ENCODE results near the gene HSFX3. TPM values are rescaled to one million over a fixed set of nuclear protein-coding genes. Genes with fewer than 3 reads are reported as not detected.
"Not testable (repeated sequence)": the region's sequence is repeated elsewhere in the genome, so short reads cannot be mapped to it uniquely, and the experiment has no call there.

Gene HSFX3
- total and polyA plus RNA-seq, 4 experiments from 2014 or later, result not detected

GRCh38 chrX:149555251-149555650 lies 5.5 kb upstream of the HSFX3 start:
- H3K4me3 ChIP-seq (ENCODE audit: low read length in 2 of 2); H3K9me3 ChIP-seq (ENCODE audit: control insufficient read depth in 1 of 2, low read length in 2 of 2); H3K9me3 Mint-ChIP-seq; H3K4me1 Mint-ChIP-seq; CTCF ChIA-PET (ENCODE audit: partially characterized antibody); H3K4me3 Mint-ChIP-seq; H3K36me3 Mint-ChIP-seq; H3K4me1 ChIP-seq (ENCODE audit: insufficient read depth, low read length); H3K27ac ChIP-seq (ENCODE audit: low read depth, low read length); DNase-seq; H3K36me3 ChIP-seq (ENCODE audit: insufficient read depth, low read length); H3K27me3 ChIP-seq (ENCODE audit: insufficient read depth, low read length); POLR2A ChIA-PET (ENCODE audit: partially characterized antibody); H3K27me3 Mint-ChIP-seq; H3K27ac Mint-ChIP-seq; intact Hi-C loops (cut with micrococcal nuclease): not testable (repeated sequence)

DNA sequence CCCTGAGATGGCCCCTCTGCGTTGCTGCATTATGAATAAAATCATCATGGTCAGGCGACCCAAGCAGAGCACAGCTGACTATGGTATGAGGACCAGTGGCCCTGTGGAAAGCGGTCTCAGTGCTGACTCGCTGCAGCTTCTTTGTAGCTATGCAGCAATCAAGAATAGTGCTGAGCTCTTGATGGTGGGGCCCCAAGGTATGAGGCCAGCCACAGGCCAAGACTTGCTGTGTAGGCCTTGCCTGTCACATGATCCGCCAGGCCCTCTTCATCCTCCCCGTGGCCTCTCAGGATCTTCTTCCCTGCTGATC lies 2.2 kb upstream of the HSFX3 start:
- H3K9me3 Mint-ChIP-seq, result not testable (repeated sequence)

DNA sequence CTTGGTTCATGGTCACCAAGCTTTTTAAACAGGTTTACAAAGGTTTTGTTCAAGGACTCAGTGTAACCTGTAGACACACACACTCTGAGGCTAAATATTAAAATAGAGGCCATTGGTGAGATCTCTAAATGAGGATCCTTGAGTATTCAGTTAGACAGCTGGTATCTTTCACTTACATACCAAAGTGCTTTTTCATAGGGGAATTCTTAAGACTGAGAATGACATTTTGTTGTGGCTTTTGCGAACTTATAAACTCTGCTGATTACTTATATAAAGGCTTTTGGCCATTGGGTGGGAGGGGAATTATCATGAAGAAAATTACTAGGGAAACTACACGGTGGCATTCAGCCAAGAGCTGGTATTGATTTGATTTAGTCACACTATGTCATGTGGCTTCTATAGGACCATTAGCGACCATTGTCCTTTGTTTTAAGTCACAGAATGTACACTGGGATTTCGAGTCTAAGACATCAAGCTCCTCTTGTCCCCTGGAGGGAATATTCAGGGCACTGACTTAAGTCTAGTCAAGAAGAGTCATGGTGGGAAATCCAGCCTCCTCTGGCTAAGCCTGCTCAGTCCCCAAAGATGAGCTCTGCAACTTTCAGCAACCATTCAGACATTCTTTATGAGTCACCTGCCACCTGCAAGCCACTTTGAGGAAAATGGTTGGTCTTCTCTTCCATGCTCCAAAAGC lies 1.7 kb upstream of the HSFX3 start:
- H3K4me3 Mint-ChIP-seq; POLR2A ChIA-PET (ENCODE audit: partially characterized antibody); intact Hi-C loops (cut with micrococcal nuclease); H3K36me3 ChIP-seq (ENCODE audit: insufficient read depth, low read length); H3K9me3 Mint-ChIP-seq; H3K4me1 ChIP-seq (ENCODE audit: insufficient read depth, low read length); DNase-seq; H3K9me3 ChIP-seq (ENCODE audit: control insufficient read depth in 1 of 2, low read length in 2 of 2); H3K27me3 Mint-ChIP-seq; H3K27me3 ChIP-seq (ENCODE audit: insufficient read depth, low read length); CTCF ChIA-PET (ENCODE audit: partially characterized antibody); H3K36me3 Mint-ChIP-seq; H3K27ac Mint-ChIP-seq; H3K27ac ChIP-seq (ENCODE audit: low read depth, low read length); H3K4me1 Mint-ChIP-seq; H3K4me3 ChIP-seq (ENCODE audit: low read length in 2 of 2): not testable (repeated sequence)

More for the DNA sequence above, 2.2 kb upstream of the HSFX3 start:
- H3K4me3 ChIP-seq (ENCODE audit: low read length in 2 of 2); H3K36me3 Mint-ChIP-seq; H3K27ac Mint-ChIP-seq; H3K27ac ChIP-seq (ENCODE audit: low read depth, low read length); H3K9me3 ChIP-seq (ENCODE audit: control insufficient read depth in 1 of 2, low read length in 2 of 2); intact Hi-C loops (cut with micrococcal nuclease); H3K4me1 Mint-ChIP-seq; H3K27me3 ChIP-seq (ENCODE audit: insufficient read depth, low read length); H3K4me1 ChIP-seq (ENCODE audit: insufficient read depth, low read length); DNase-seq; H3K27me3 Mint-ChIP-seq; H3K36me3 ChIP-seq (ENCODE audit: insufficient read depth, low read length); CTCF ChIA-PET (ENCODE audit: partially characterized antibody); H3K4me3 Mint-ChIP-seq; POLR2A ChIA-PET (ENCODE audit: partially characterized antibody): not testable (repeated sequence)

GRCh38 chrX:149550454-149550853 lies 730 bp upstream of the HSFX3 start:
- H3K9me3 Mint-ChIP-seq; DNase-seq; H3K36me3 Mint-ChIP-seq; H3K27me3 ChIP-seq (ENCODE audit: insufficient read depth, low read length); H3K27ac ChIP-seq (ENCODE audit: low read depth, low read length); H3K36me3 ChIP-seq (ENCODE audit: insufficient read depth, low read length); intact Hi-C loops (cut with micrococcal nuclease); H3K27me3 Mint-ChIP-seq; H3K9me3 ChIP-seq (ENCODE audit: control insufficient read depth in 1 of 2, low read length in 2 of 2); H3K27ac Mint-ChIP-seq; H3K4me1 Mint-ChIP-seq; H3K4me3 Mint-ChIP-seq; CTCF ChIA-PET (ENCODE audit: partially characterized antibody); POLR2A ChIA-PET (ENCODE audit: partially characterized antibody); H3K4me1 ChIP-seq (ENCODE audit: insufficient read depth, low read length); H3K4me3 ChIP-seq (ENCODE audit: low read length in 2 of 2): not testable (repeated sequence)

- H3K4me3 ChIP-seq (ENCODE audit: low read length in 2 of 2); H3K4me1 Mint-ChIP-seq; CTCF ChIA-PET (ENCODE audit: partially characterized antibody); H3K9me3 Mint-ChIP-seq; H3K4me1 ChIP-seq (ENCODE audit: insufficient read depth, low read length); H3K4me3 Mint-ChIP-seq; H3K27ac ChIP-seq (ENCODE audit: low read depth, low read length); POLR2A ChIA-PET (ENCODE audit: partially characterized antibody); intact Hi-C loops (cut with micrococcal nuclease); H3K36me3 Mint-ChIP-seq; H3K27me3 Mint-ChIP-seq; H3K9me3 ChIP-seq (ENCODE audit: control insufficient read depth in 1 of 2, low read length in 2 of 2); H3K27ac Mint-ChIP-seq; H3K27me3 ChIP-seq (ENCODE audit: insufficient read depth, low read length); H3K36me3 ChIP-seq (ENCODE audit: insufficient read depth, low read length); DNase-seq: not testable (repeated sequence)
These were observed 1.9 kb downstream of the HSFX3 start for GRCh38 chrX:149547782-149548181.

DNA sequence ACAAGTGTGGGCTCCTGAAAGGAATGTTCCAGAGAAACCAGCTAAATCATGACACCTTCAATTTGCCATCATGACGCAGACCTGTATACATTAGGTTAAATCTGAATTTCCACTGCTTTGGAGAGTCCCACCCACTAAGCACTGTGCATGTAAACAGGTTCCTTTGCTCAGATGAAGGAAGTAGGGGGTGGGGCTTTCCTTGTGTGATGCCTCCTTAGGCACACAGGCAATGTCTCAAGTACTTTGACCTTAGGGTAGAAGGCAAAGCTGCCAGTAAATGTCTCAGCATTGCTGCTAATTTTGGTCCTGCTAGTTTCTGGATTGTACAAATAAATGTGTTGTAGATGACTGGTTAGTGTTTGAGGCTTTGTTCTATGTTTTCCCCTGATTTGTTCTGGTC lies 2.8 kb downstream of the HSFX3 start:
- H3K27me3 ChIP-seq (ENCODE audit: insufficient read depth, low read length); H3K27me3 Mint-ChIP-seq; H3K27ac Mint-ChIP-seq; H3K36me3 Mint-ChIP-seq; POLR2A ChIA-PET (ENCODE audit: partially characterized antibody); H3K4me1 Mint-ChIP-seq; DNase-seq; H3K27ac ChIP-seq (ENCODE audit: low read depth, low read length); H3K4me3 ChIP-seq (ENCODE audit: low read length in 2 of 2); H3K9me3 Mint-ChIP-seq; CTCF ChIA-PET (ENCODE audit: partially characterized antibody); H3K4me1 ChIP-seq (ENCODE audit: insufficient read depth, low read length); H3K4me3 Mint-ChIP-seq; H3K9me3 ChIP-seq (ENCODE audit: control insufficient read depth in 1 of 2, low read length in 2 of 2); H3K36me3 ChIP-seq (ENCODE audit: insufficient read depth, low read length); intact Hi-C loops (cut with micrococcal nuclease): not testable (repeated sequence)

- POLR2A ChIA-PET (ENCODE audit: partially characterized antibody); intact Hi-C loops (cut with micrococcal nuclease); DNase-seq; H3K4me3 Mint-ChIP-seq; H3K36me3 Mint-ChIP-seq; H3K27ac ChIP-seq (ENCODE audit: low read depth, low read length); H3K36me3 ChIP-seq (ENCODE audit: insufficient read depth, low read length); H3K27me3 Mint-ChIP-seq; H3K4me3 ChIP-seq (ENCODE audit: low read length in 2 of 2); H3K4me1 ChIP-seq (ENCODE audit: insufficient read depth, low read length); H3K9me3 ChIP-seq (ENCODE audit: control insufficient read depth in 1 of 2, low read length in 2 of 2); H3K4me1 Mint-ChIP-seq; H3K9me3 Mint-ChIP-seq; H3K27me3 ChIP-seq (ENCODE audit: insufficient read depth, low read length); CTCF ChIA-PET (ENCODE audit: partially characterized antibody): not testable (repeated sequence)
- peak overlapping the region in 2 of 7 donors; percentile 18 to 31 for H3K27ac Mint-ChIP-seq
These were observed 3.9 kb downstream of the HSFX3 start for GRCh38 chrX:149545545-149546543.
